Brain microvascular endothelial cell (primary cell): ENCODE measurements around the gene ELMO1.

Experiments used
- DNase-seq: peaks from one replicate; pipeline ENCODE4 v3.0.0-alpha.2; 2020
- H3K27ac ChIP-seq: fragments of 250-450 bp; sonication (Bioruptor Pico); 2 replicates; pipeline ENCODE4 v1.5.1; 2020; ENCODE audit warnings: mild to moderate bottlenecking, moderate library complexity
- H3K27me3 ChIP-seq: fragments of 250-450 bp; sonication (Bioruptor Pico); replicated peaks from 2 replicates; pipeline ENCODE4 v1.5.1; 2020; ENCODE audit warnings: mild to moderate bottlenecking
- H3K36me3 ChIP-seq: fragments of 250-450 bp; sonication (Bioruptor Pico); replicated peaks from 2 replicates; pipeline ENCODE4 v1.5.1; 2020; ENCODE audit warnings: mild to moderate bottlenecking
- H3K4me3 ChIP-seq: 2 replicates; pipeline ENCODE4 v1.5.1; 2011; ENCODE audit warnings: low read depth, mild to moderate bottlenecking, control low read depth, low read length, moderate library complexity
- in situ Hi-C: cut with HindIII; loops from 2 replicates; pipeline ENCODE4 v1.10.0; 2017; ENCODE audit warnings: low sequenced_read_pairs, low pct_ligation_motif_present
- TF ChIP-seq, protein P1 (sequence below): IDR thresholded peaks from 2 replicates; pipeline ENCODE4 v1.5.1; 2011; ENCODE audit warnings: low read depth, mild to moderate bottlenecking, moderate library complexity, low read length, control low read depth, inconsistent platforms; ENCODE audit errors: missing control alignments

The ELMO1 gene

DNA sequence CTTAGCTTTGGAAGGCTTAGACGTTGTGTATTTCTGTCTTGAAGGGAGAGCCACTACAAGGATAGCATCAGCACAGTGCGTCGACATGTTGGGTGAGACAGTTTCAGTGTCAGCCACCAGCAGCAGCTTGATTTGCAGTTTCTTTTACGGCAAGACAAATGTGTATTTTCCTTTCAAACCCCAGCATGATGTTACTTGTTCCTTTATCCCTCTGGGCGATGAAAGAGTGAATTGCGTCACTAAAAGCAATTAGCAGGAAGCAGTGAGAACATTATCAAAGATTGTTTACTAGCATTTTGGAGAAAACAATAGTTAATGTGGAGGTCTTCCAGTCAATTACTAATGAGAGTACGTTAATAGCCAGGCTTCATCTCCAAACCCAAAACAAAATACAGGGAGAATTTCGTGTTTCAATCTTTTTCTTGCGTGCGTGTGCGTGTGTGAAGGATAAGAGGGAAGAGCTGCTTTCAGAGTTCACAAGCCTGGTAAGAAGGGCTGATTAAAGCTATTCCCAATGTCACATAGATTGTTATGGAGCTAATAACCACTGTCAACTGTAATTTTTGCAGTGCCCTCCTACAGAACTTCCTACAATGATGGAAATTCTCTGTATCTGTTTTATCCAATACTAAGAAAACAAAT is 567.3 kb downstream of the ELMO1 start:
- DNase-seq, result no peak
- H3K4me3 ChIP-seq, result no peak overlapping the region
- in situ Hi-C loops, result no loop called here
- no peaks in the 10 kb centered on the region for H3K36me3 ChIP-seq
- TF ChIP-seq, protein P1, sequence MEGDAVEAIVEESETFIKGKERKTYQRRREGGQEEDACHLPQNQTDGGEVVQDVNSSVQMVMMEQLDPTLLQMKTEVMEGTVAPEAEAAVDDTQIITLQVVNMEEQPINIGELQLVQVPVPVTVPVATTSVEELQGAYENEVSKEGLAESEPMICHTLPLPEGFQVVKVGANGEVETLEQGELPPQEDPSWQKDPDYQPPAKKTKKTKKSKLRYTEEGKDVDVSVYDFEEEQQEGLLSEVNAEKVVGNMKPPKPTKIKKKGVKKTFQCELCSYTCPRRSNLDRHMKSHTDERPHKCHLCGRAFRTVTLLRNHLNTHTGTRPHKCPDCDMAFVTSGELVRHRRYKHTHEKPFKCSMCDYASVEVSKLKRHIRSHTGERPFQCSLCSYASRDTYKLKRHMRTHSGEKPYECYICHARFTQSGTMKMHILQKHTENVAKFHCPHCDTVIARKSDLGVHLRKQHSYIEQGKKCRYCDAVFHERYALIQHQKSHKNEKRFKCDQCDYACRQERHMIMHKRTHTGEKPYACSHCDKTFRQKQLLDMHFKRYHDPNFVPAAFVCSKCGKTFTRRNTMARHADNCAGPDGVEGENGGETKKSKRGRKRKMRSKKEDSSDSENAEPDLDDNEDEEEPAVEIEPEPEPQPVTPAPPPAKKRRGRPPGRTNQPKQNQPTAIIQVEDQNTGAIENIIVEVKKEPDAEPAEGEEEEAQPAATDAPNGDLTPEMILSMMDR, result no peak
- H3K27me3 ChIP-seq, result no peaks in the 10 kb centered on the region
- H3K27ac ChIP-seq, result no peak overlapping the region

DNA sequence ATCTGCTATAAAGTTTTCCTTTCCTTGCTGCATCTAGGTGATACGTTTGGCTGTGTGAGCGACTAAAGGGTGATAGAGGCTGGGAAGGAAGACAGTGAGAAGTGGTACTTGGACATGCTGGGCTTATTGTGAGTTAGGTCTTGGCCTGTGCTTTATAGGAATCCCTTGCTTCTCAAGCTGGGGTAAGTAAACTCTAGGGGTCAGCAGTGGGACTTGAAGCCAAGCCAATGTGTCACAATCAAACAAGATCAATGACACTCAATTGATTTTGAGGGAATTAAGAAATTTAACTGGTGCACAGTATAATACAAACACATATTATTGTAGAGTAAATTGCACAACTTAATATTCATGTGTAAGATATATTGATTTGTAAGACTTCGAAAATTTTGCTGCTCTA is 568.6 kb downstream of the ELMO1 start:
- in situ Hi-C loops, result no loop called here
- TF ChIP-seq, protein P1, result no peak
- no peak overlapping the region for H3K27ac ChIP-seq

DNA sequence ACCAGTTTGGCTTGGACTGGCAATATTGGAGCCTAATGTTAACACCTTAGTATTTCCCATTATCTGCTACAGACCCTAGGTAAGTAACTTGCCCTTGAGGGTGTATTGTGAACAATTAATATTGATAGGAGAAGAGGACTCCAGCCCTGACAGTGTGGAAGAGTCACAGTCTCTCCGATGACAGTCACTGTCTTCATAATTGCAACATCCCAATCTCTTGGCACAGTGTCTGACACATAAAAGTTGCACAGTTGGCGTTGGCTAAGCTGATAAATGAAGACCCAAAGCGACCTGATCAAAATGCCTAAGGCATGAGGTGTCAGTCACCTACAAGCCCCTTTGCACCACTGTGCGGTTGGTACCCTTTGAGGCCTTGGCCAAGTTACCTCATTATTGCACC is 569.6 kb downstream of the ELMO1 start:
- TF ChIP-seq, protein P1, result no peak
- DNase-seq, result no peak
- in situ Hi-C loops, result no loop called here
- Histone ChIP-seq H3K36me3 (no peaks in the 10 kb centered on the region), H3K4me3 (no peak overlapping the region), H3K27ac (no peak overlapping the region), H3K27me3 (no peaks in the 10 kb centered on the region)

More for the DNA sequence above, 568.6 kb downstream of the ELMO1 start:
- no peak for DNase-seq
- H3K36me3 ChIP-seq, result no peaks in the 10 kb centered on the region
- no peaks in the 10 kb centered on the region for H3K27me3 ChIP-seq
- no peak overlapping the region for H3K4me3 ChIP-seq

DNA sequence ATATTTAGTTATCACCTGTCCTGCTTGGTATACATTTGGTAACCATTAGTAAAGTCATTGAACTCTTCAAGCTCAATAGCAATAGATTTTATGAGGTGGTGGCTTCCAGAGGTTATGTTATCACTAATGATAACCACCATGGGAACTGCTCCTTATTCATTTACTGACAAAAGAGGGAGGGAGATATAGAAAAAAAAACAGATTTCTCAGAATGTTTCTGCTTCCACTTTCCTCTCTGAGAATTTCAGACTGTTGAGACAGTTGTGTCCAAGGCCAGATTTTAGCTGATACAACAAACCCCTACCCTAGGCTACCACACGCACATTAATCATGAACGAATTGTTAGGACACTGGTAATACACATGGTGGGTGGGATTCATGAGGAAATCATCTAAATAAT is 570.4 kb downstream of the ELMO1 start:
- Histone ChIP-seq H3K4me3 (no peak overlapping the region), H3K27me3 (no peaks in the 10 kb centered on the region), H3K27ac (no peak overlapping the region), H3K36me3 (no peaks in the 10 kb centered on the region)
- in situ Hi-C loops, result no loop called here
- DNase-seq, result no peak
- TF ChIP-seq, protein P1, result no peak

DNA sequence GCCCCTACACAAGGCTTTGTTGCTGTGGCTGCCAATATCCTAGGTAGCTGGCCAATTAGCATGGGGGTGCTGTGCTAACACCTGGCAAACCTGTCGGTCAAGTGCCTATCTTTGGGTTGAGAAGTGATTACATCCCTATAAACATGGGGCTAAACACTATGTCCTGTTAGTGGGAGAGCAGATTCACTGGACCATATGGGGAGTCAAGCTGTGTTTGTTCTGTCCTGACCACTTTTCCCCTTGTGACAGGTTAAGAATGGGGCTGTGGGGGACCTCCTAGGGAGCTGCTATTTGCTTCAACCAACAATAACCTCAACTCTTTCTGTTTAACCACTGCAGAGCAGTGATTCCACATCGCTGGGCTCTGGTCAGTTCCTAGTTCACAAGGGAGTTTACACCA is 572.9 kb downstream of the ELMO1 start:
- Histone ChIP-seq H3K27ac (no peak overlapping the region), H3K27me3 (no peaks in the 10 kb centered on the region), H3K4me3 (no peak overlapping the region), H3K36me3 (no peaks in the 10 kb centered on the region)
- TF ChIP-seq, protein P1, result no peak
- no peak for DNase-seq
- in situ Hi-C loops, result no loop called here

DNA sequence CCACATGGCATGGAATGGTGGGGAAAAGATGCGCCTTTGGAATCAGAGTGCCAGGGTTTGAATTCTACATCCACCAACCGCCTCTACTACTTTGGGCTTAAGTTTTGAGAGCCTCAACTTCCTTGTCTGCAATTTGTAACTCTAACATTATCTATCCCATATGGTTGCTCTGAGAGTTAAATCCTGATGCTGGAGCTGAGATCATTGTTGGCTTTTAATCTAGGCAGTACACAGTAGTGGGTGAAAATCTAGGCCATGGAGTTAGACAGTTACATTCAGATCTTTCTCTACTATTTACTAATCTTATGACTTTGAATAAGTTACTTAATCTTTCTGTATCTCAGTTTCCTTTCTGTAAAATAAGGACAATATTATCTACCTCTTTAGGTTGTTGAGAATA is 574.6 kb downstream of the ELMO1 start:
- no peaks in the 10 kb centered on the region for H3K27me3 ChIP-seq
- DNase-seq, result no peak
- in situ Hi-C loops, result no loop called here
- no peaks in the 10 kb centered on the region for H3K36me3 ChIP-seq
- H3K4me3 ChIP-seq, result no peak overlapping the region
- TF ChIP-seq, protein P1, result no peak
- no peak overlapping the region for H3K27ac ChIP-seq
